HepG2 (cell line): ENCODE results near the gene POLN. TPM values are rescaled to one million over a fixed set of nuclear protein-coding genes. Genes with fewer than 3 reads are reported as not detected.
A peak's percentile ranks its signal among the peaks of the same experiment; 100 is the strongest.

ENCODE experiments used
- ATF7-NPFF ChIP-seq: sonication (generic); formaldehyde crosslinking; IDR thresholded peaks from 2 replicates; pipeline ENCODE4 v1.8.1; 2023; ENCODE audit warnings: mild to moderate bottlenecking, low read depth, missing genetic modification reagents, moderate library complexity
- HDAC6 ChIP-seq: fragments of 200-600 bp; sonication (generic); IDR thresholded peaks from 2 replicates; pipeline ENCODE4 v1.7.0; 2017; ENCODE audit warnings: mild to moderate bottlenecking, antibody characterized with exemption, low read length, low read depth
- NCOA2 ChIP-seq: sonication (generic); formaldehyde crosslinking; IDR thresholded peaks from 2 replicates; pipeline ENCODE4 v1.8.0; 2022; ENCODE audit warnings: inconsistent platforms
- PHF21A ChIP-seq: sonication (generic); formaldehyde crosslinking; IDR thresholded peaks from 2 replicates; pipeline ENCODE4 v1.5.0; 2020; ENCODE audit warnings: mild to moderate bottlenecking, missing genetic modification reagents
- TRIM22 ChIP-seq: fragments of 450-650 bp; IDR thresholded peaks from 2 replicates; pipeline ENCODE4 v1.6.1; 2017
- ZNF251 ChIP-seq: sonication (generic); formaldehyde crosslinking; IDR thresholded peaks from 2 replicates; pipeline ENCODE4 v1.9.0; 2021; ENCODE audit warnings: mild to moderate bottlenecking, missing genetic modification reagents
- ZNF275 ChIP-seq: sonication (generic); formaldehyde crosslinking; IDR thresholded peaks from 2 replicates; pipeline ENCODE4 v1.8.0; 2022; ENCODE audit warnings: missing genetic modification reagents, mild to moderate bottlenecking, inconsistent platforms, borderline replicate concordance
- ZNF441 ChIP-seq: sonication (generic); formaldehyde crosslinking; IDR thresholded peaks from 2 replicates; pipeline ENCODE4 v1.7.0; 2021; ENCODE audit warnings: missing genetic modification reagents, borderline replicate concordance
- ZNF513 ChIP-seq: sonication (generic); formaldehyde crosslinking; conservative IDR thresholded peaks from 2 replicates; pipeline ENCODE4 v1.5.0; 2020; ENCODE audit warnings: missing genetic modification reagents
- ZNF83 ChIP-seq: sonication (generic); formaldehyde crosslinking; IDR thresholded peaks from 2 replicates; pipeline ENCODE4 v1.4.0; 2020; ENCODE audit warnings: missing genetic modification reagents, mild to moderate bottlenecking, borderline replicate concordance
- polyA plus RNA-seq, 8 experiments: library from polyadenylated mRNA; depleted of rRNA in 3 of 8; stranded (reverse) in 7 of 8; unstranded in 1 of 8; fragments of >200 nt; fragmentation: Illumina TruSeq in 4 of 8; extraction: Trizol in 4 of 8; gene quantifications; 2 replicates each; pipeline versions ENCODE4 v1.2.1 to v1.2.3, GENCODE V29; 2011 to 2016; ENCODE audit warnings: low read depth in 4 of 8, missing spikeins in 1 of 8, mixed read lengths in 1 of 8; ENCODE audit not compliant: insufficient read depth in 1 of 8
- total RNA-seq, 5 experiments: library from RNA; depleted of rRNA; stranded (reverse); fragments of >200 nt; fragmentation: Illumina TruSeq; extraction: Trizol; gene quantifications; 2 replicates each; pipeline ENCODE4 v1.2.3, GENCODE V29; 2016; ENCODE audit warnings: low read depth in 1 of 5
- TF ChIP-seq, protein P1 (sequence below): sonication (generic); formaldehyde crosslinking; IDR thresholded peaks from 2 replicates; pipeline ENCODE4 v1.5.0; 2020; ENCODE audit warnings: missing genetic modification reagents
- TF ChIP-seq, protein P2 (sequence below): sonication (generic); formaldehyde crosslinking; IDR thresholded peaks from 2 replicates; pipeline ENCODE4 v1.5.1; 2020; ENCODE audit warnings: mild to moderate bottlenecking, missing genetic modification reagents, borderline replicate concordance
- TF ChIP-seq, protein P3 (sequence below): sonication (generic); IDR thresholded peaks from 2 replicates; pipeline ENCODE4 v1.6.1; 2016; ENCODE audit warnings: low read depth, borderline replicate concordance

The POLN gene
- total and polyA plus RNA-seq, 2 of the 13 experiments (the other 11 are each of a cell fraction or from before 2014, with no cell fraction given): 0.93 to 1.5 TPM

GRCh38 chr4:2262145-2262943 lies 20.4 kb upstream of the POLN start (continued):
- TF ChIP-seq ZNF251 (CRISPR knock-in tag): no peak
- TF ChIP-seq ZNF513 (CRISPR knock-in tag): 0 out of 2 replicates have a peak, but pooled peaks have one; percentile 71
- TF ChIP-seq PHF21A (CRISPR knock-in tag): peak; percentile 65; the same call in 1 of the 2 replicates
- peak; percentile 70; the same call in 1 of the 2 replicates for TF ChIP-seq ZNF275 (CRISPR knock-in tag)
- no peak for TF ChIP-seq ZNF83 (CRISPR knock-in tag)
- TF ChIP-seq HDAC6: no peak
- no peak for TF ChIP-seq TRIM22
- TF ChIP-seq ZNF441: peak; percentile 78
- no peak for TF ChIP-seq NCOA2 (CRISPR knock-in tag)
- TF ChIP-seq, protein P1, sequence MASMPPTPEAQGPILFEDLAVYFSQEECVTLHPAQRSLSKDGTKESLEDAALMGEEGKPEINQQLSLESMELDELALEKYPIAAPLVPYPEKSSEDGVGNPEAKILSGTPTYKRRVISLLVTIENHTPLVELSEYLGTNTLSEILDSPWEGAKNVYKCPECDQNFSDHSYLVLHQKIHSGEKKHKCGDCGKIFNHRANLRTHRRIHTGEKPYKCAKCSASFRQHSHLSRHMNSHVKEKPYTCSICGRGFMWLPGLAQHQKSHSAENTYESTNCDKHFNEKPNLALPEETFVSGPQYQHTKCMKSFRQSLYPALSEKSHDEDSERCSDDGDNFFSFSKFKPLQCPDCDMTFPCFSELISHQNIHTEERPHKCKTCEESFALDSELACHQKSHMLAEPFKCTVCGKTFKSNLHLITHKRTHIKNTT (CRISPR knock-in tag): no peak
- TF ChIP-seq ATF7-NPFF: peak; percentile 93
- TF ChIP-seq, protein P2, sequence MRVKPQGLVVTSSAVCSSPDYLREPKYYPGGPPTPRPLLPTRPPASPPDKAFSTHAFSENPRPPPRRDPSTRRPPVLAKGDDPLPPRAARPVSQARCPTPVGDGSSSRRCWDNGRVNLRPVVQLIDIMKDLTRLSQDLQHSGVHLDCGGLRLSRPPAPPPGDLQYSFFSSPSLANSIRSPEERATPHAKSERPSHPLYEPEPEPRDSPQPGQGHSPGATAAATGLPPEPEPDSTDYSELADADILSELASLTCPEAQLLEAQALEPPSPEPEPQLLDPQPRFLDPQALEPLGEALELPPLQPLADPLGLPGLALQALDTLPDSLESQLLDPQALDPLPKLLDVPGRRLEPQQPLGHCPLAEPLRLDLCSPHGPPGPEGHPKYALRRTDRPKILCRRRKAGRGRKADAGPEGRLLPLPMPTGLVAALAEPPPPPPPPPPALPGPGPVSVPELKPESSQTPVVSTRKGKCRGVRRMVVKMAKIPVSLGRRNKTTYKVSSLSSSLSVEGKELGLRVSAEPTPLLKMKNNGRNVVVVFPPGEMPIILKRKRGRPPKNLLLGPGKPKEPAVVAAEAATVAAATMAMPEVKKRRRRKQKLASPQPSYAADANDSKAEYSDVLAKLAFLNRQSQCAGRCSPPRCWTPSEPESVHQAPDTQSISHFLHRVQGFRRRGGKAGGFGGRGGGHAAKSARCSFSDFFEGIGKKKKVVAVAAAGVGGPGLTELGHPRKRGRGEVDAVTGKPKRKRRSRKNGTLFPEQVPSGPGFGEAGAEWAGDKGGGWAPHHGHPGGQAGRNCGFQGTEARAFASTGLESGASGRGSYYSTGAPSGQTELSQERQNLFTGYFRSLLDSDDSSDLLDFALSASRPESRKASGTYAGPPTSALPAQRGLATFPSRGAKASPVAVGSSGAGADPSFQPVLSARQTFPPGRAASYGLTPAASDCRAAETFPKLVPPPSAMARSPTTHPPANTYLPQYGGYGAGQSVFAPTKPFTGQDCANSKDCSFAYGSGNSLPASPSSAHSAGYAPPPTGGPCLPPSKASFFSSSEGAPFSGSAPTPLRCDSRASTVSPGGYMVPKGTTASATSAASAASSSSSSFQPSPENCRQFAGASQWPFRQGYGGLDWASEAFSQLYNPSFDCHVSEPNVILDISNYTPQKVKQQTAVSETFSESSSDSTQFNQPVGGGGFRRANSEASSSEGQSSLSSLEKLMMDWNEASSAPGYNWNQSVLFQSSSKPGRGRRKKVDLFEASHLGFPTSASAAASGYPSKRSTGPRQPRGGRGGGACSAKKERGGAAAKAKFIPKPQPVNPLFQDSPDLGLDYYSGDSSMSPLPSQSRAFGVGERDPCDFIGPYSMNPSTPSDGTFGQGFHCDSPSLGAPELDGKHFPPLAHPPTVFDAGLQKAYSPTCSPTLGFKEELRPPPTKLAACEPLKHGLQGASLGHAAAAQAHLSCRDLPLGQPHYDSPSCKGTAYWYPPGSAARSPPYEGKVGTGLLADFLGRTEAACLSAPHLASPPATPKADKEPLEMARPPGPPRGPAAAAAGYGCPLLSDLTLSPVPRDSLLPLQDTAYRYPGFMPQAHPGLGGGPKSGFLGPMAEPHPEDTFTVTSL (CRISPR knock-in tag): no peak
- TF ChIP-seq, protein P3, sequence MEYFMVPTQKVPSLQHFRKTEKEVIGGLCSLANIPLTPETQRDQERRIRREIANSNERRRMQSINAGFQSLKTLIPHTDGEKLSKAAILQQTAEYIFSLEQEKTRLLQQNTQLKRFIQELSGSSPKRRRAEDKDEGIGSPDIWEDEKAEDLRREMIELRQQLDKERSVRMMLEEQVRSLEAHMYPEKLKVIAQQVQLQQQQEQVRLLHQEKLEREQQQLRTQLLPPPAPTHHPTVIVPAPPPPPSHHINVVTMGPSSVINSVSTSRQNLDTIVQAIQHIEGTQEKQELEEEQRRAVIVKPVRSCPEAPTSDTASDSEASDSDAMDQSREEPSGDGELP: no peak
